Activated CD4-positive, alpha-beta T cell treated with anti-CD3 and anti-CD28 coated beads, Interleukin-2, Interleukin-6, amounts not matched to agents 100 ng/mL and 50 ng/mL, durations not matched to agents 16 hours and 8 hours (primary cell): ENCODE measurements around the gene VAPA.
"Not testable (repeated sequence)": the region's sequence is repeated elsewhere in the genome, so short reads cannot be mapped to it uniquely, and the experiment has no call there.

Experiments used
- DNase-seq: peaks from one replicate; pipeline ENCODE4 v3.0.0-alpha.2; 2020

VAPA gene

DNA sequence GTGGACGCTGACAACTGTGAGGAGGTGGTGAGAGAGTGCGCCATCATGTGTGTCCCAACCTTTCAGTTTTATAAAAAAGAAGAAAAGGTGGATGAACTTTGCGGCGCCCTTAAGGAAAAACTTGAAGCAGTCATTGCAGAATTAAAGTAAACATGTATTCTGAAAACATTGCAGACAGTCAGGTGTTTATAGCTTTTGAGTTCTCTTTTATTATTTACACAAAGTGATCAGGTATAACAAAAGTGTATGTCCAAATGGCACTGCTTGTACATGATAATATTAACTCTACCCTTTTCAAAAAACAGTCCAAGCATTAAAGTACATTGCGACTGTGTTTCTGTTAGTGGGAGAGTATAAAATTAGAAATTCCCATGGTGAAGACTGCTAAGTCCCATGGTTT lies 25.8 kb upstream of the VAPA start:
- DNase-seq = no peak

DNA sequence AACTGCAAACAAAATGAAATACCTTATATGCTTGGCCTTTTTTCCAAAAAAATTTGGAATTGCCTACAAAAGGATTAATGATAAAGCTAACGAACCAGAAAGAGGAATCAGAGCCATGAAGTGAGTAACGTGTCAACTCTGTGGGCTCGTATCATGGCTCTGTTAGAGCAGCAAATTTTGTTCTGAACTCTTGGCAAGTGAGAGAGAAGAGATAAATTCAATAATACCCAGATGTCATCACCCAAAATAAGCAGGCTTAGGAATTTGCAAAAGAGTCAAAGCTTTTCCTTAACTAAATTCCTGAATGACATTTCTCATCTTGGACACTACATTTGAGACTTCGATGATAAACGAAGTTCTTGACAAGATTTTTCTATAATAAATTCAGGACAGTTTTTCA lies 23.6 kb upstream of the VAPA start:
- DNase-seq = no peak

DNA sequence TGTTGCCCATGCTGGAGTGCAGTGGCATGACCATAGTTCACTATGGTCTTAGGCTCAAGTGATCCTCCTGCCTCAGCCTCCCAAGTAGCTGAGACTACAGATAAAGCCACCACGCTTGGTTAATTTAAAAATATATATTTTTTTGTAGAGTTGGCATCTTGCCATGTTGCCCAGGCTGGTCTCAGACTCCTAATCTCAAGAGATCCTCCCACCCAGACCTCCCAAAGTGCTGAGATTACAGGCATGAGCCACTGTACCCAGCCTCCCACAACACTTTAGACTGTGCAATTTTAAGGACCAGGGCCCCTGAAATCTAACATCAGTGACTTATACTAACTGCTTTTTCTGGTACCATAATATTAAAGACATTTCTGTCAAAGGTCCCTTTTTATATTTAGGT lies 22.9 kb upstream of the VAPA start:
- DNase-seq = no peak

DNA sequence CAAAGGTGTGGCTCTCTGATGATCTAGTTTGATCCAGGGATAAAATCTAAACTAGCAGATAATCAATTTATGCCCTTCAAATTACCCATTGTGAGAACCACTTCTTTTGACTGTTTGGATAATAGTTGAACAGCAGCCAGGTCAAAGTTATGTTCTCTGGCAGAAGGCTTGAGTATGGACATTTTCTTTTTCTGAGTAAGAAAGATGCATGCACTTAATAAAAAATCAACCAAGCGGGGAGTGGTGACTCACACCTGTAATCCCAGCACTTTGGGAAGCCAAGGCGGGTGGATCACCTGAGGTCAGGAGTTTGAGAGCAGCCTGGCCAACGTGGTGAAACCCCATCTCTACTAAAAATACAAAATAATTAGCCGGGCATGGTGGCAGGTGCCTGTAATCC lies 22.3 kb upstream of the VAPA start:
- not testable (repeated sequence) for DNase-seq

DNA sequence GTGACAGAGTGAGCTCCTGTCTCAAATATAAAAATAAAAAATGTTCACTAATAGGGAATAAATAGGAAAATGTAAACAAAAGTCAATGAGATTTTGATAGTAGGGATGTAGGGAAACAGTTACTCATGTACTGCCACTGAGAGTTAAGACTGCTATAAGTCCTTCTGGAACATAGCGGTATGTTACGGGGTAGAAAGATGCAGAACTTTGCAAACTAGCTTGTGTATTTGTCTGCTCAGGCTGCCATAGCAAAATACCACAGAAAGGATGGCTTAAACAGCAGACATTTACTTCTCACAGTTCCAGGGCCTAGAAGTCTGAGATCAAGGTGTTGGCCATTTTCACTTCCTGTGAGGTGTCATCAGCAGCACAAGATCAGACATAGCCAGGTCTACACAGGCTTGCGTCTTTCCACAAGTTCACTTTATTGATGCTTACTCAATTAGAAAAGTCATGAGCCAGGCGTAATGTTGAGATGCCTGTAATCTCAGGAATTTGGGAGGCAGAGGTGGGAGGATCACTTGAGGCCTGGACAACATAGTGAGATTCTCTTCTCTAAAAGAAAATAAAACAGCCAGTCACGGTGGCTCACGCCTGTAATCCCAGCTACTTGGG lies 19.3 kb upstream of the VAPA start:
- DNase-seq = no peak

DNA sequence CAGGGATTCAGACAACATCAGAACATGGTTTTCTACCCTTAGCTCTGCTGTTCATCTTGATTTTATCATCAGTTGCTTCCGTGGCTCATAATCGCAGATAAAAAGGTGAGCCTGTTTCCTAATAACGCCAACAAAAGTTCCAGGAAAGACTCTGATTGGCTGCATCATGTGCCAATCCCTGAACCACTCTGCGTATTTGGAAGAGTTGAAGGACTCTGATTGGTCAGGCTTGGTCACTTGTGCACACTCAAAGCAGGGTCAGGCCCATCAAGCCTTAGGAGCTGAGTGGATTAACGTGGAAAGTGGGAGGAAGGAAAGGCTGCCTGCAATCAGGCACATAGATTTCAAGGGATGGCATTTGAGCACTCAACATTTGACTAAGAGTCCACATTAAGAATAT lies 16.7 kb upstream of the VAPA start:
- DNase-seq = no peak

DNA sequence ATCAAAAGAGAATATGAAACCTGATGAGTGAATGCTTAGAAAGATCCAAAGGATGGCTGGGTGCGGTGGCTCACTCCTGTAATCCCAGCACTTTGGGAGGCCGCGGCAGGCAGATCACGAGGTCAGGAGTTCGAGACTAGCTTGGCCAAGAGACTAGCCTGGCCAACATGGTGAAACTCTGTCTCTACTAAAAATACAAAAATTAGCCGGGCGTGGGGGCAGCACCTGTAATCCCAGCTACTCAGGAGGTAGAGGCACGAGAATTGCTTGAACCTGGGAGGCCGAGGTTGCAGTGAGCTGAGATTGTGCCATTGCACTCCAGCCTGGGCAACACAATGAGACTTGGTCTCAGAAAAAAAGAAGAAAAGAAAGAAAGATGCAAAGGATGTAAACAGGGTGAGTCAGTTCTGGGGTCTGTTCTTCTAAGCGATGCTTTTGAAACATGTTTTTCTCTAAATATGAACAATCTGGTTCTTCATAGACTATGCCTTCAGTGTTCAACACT lies 16.0 kb upstream of the VAPA start:
- DNase-seq = not testable (repeated sequence)

DNA sequence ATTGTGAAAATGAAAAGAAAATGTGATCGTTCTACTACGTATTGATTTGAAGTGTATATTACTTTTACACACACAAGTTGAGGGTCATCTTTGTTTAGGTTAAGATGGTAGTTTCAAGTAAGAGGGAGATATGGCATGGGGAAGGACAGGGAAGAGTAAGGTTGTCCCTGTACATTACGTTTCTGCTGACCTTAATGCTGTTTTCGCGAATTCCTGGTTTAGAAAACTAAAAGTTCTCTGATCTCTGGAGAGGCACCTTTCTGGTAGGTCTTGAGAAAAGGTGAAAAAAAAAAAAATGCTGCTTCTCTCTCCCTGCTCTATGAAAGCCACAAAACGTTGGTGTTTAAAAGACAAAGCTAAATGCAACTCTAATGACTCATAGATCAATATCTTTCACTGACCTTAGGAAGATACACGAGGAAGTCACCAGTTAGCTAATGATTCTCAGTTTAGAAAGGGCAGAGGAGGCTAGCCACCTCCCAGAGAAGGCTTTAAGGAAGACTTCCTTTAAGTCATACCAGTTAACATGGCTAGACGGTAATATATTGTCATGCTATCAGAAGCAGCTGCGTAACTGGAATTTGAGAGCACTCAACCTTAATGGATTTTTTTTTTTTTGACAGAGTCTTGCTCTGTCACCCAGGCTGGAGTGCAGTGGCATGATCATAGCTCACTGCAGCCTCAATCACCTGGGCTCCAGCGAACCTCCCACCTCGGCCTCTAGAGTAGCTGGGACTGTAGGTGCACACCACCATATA lies 14.8 kb upstream of the VAPA start:
- peak; percentile 16 for DNase-seq

DNA sequence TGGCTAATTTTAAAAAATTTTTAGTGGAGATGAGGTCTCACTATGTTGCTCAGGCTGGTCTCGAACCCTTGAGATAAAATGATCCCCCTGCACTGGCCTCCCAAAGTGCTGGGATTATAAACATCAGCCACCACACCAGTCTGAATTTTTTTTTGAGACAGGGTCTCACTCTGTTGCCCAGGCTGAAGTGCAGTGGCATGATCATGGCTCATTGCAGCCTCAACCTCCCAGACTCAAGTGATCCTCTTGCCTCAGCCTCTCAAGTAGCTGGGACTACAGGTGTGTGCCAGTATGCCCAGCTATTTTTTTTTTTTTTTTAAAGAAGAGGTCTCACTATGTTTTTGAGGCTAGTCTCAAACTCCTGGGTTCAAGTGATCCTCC lies 14.3 kb upstream of the VAPA start:
- not testable (repeated sequence) for DNase-seq

DNA sequence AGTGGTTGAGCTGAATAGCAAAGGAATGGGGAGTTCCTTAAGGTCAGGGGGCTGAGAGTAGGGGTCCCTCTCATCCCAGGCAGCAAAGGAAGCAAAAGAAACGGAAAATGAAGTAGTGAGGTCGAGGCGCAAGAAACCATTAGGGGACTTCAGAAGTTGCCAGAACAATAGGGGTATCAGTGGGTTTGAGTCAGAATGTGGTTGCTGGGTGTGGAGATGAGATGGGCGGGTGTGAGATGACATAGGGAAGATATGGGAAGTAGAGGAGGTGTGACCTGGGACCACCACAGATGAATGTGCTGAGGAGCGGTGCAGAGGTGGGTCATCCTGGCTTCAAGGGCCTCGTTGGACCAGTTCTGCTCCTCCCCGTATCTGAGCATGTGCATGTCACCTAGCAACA lies 13.1 kb upstream of the VAPA start:
- DNase-seq = no peak

DNA sequence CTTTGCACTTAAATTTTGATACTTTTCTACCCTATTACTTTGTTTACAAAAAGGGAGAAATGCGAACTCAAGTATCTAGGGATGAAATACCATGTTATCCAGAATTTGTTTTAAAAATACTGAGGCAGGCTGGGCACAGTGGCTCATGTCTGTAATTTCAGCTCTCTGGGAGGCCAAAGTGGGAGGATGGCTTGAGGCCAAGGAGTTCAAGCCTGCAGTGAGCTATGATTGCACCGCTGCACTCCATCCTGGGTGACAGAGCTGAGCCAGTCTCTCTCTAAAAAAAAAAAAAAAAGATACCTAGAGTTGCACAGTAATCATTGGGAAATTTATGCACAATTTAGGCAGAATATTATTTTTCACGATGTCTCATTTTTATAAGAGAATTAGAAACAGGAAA lies 12.4 kb upstream of the VAPA start:
- no peak for DNase-seq

DNA sequence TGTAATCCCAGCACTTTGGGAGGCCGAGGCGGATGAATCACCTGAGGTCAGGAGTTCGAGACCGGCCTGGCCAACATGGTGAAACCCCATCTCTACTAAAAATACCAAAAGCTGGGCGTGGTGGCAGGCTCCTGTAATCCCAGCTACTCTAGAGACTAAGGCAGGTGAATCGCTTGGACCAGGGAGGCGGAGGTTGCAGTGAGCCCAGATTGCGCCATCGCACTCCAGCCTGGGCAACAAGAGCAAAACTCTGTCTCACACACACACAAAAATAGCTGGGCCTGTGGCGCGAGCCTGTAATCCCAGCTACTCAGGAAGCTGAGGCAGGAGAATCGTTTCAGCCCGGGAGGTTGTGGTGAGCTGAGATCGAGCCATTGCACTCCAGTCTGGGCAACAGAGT lies 11.6 kb upstream of the VAPA start:
- not testable (repeated sequence) for DNase-seq

DNA sequence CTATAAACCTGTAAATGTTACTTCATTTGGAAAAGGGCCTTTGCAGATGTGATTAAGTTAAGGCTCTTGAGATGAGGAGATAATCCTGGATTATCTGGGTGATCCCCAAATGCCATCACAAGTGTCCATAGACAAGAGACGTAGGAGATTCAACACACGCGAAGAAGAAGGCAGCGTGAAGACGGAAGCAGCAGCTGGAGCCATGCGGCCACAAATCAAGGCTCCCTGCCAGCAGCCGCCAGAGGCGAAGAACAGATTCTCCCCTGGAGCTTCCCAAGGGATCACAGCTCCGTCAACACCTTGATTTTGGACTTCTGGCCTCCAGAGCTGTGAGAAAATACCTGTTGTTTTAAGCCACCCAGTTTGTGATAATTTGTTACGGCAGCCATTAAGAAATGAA lies 11.0 kb upstream of the VAPA start:
- DNase-seq = no peak

DNA sequence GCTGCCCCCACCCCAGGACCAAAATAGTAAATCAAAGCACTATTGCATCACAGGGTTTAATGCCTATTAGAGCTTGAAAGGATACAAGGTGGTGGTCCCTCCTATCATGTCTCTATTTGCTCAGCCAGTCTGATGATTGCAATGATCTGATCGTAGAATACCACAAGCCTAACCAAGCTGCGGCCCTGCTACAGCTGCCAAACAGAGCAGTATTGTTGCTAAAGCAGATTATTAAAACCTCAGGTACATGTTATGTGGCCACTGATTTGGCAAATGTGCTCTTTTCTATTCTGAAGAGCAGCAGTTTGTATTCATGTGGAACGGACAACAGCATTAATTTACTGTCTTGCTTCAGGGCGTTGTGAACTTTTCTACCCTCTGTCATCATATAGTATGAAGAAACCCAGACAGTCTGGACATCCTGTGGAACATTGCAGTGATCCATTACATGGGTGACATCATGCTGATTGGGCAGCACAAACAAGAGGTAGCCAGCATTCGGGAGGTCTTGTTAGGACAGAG lies 8.4 kb upstream of the VAPA start:
- DNase-seq = no peak

DNA sequence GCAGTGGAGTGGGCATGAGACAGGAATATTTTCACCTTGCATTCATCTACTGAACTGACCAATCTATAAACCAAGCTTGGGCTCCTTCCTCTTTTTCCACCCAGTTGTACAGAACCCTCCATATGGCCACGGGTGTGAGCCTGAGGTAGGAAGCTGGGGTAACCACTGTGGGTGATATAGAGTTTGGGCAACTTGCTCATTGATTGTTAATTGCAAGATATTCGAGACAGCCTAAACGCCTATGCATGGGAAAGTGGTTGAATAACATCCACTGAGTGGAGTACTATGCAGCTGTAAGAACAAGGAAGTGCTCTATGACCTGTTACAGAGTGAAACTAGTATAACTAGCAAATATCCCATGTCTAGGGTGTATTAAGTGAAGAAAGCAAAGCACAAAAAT lies 7.3 kb upstream of the VAPA start:
- no peak for DNase-seq

DNA sequence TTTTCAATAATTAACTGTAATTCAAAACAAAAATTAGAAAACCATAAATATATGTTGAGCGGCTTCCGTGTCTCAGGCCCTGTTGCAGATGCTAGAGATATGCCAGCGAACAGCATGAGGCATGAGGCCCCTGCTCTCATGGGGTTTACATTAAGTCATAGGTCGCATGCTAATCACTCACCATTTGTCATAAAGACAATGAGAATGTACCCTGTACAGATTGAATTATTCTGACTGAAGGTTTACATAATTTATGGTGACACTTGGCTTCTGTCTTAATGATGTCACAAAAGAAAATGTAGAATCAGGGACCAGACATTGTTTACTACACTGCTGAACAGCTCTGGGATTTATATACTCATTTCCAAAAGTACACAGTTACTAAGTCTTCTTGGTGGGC lies 5.9 kb upstream of the VAPA start:
- DNase-seq = no peak

DNA sequence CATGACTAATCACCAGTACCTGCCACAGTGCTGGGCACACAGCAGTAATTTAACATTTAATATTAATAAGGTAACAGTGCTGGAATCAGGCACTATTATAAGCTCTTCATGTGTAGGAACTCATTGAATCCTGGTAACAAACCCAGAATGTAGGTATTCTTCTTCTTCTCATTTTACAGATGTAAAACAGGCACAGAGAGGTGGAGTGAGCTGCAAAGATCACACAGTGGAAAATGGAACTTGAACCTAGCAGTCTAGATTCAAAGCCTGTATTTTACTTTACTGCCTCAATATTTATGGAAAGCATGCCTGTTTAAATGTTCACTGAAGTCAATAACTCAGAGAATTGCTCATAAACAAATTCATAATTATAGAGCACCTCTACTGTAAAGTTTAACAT lies 3.7 kb upstream of the VAPA start:
- no peak for DNase-seq

DNA sequence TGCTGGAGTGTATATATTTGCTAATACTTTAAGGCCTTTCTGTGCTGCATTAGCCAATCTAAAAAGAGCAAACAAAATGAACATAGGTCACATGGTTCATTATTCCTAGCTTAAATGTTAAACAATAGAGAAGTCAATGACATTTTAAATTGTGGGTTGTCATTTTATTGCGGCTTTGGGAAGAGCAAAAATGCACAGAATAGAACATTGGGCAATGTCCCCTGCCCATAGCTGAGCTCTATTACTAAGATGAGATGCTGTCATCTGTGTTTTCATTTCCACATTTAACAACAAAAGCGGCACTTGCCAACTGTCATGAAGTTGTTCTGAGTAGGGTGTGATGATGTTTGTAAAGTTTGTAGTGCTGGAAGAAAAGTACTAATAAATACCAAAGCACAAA lies 3.2 kb upstream of the VAPA start:
- DNase-seq = no peak

DNA sequence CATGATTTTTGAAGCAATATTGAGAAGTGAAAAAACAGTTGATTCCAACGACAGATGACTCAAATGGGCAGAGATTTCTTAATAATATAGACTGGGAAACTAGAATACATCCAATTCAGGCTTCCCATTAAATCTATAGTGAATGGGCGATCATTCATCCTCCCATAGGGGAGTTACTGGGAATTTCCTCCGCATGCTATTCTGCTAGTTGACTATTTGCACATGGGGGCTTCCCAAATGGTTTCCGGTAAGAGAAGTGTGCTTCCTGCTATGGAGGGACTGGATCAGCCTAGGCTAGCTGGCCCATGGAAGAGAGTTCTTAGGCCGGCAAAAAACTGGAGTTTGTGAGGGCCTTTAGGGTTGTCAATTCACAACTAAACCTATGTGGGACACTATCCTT lies 2.6 kb upstream of the VAPA start:
- DNase-seq = no peak

DNA sequence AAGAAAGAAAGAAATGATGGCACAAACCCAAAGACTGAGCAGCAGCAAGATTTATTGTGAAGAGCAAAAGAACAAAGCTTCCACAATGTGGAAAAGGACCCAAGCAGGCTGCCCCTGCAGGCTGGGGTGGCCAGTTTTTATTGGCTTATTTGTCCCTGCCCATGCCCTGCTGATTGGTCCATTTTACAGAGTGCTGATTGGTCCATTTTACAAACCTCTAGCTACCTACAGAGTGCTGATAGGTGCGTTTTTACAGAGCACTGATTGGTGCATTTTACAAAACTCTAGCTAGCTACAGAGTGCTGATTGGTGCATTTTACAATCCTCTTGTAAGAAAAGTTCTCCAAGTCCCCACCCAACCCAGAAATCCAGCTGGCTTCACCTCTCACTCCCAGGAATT lies 1.5 kb upstream of the VAPA start:
- not testable (repeated sequence) for DNase-seq

DNA sequence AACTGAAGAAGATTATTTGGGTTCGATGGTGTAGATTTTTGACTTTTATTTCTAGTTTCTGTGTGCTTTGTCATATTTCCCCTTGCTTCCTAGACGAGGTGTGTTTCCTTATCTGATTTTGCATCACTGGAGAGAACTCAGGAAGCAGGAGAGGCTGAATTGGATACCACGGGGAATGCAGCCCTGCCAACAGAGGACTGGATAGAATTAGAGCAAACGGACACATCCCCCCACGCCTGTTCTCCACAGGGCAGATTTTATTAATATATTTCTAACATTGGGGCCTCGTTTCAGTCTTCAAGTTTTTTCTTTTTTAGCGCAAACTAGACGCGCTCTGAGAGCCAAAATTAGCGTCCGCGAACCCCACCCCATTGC lies 678 bp upstream of the VAPA start:
- no peak for DNase-seq

DNA sequence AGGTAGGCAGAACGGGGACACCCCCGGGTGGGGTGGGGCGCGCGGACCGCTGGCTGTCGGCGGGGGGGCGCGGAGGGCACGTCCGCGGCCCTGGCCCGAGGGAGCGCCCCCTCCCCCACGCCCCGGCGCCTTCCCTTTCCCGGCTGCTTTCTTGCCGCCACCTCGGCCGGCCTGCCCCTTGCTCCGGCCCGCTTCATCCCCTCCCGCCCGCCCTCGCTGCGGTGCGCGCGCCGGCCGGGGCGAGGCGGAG lies 443 bp downstream of the VAPA start:
- DNase-seq = no peak

DNA sequence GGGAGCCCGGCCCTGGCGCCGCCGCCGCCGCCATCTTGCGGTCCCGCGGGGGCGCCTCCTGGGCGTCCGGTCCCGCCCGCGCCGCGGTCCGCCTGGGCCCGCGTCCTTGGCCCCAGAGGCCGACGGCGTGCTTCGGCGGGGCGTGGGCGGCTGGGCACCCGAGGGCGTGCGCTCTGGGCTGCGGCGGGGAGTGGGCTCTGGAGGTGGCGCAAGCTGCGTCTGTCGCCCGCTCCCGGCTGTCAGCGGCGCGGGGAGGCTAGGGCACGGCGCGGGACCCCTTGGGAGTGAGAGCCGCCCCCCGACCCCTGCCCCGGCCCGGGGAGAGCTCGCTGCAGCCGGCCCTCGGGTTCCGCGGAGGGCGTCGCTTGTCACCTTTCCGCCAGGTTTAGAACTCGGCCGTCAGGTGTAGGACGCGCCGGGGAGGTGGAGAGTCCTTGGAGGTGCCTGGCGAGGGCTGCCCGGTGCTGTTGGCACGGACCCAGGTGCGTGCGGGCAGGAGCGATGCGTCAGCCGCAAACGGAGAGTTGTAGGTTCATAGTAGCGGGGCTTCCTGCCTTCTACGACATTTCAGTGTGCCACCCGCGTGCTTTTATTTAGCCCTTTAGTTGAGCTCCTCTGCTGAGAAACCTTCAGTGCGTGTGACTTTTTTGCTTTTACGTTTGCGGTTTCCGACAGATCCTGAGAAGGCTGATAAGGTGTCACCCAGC lies 921 bp downstream of the VAPA start:
- peak; percentile 77 for DNase-seq

DNA sequence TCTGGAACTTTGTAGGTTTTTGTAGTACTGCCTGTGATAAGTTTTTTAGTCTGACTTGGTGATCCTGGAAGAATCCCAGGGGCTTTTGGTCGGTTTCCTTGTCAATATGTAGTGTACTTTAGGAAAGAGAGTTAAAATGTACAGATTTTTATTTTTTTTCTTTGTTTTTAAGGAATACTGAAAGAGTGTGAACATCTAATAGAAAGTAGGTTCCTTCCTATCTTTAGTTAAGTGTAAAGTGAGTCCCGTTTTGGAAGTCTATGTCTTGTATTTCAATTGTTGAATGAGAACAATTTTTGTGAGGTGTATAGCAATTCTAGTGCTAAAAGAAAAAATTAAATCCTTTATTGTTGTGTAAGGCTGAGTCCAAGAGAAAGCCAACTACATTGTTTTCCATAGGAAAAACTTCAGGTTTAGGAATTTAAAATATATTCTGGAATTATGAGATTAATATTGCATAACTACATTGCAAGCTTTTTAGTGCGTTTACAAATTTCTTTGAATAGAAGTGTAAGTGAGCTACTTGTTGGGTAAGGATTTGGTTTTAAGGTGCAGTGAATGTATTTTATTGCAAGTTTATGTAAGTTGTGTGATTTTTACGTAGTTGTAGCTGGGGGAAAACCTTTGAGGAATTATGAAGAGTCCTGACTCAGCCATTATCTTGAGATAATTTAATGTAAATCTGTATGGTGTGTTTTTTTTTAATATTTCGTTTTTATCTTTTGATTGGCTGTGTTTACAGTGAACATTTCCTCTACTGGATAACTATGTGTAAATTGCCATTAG lies 1.7 kb downstream of the VAPA start:
- DNase-seq = no peak
